Liver (tissue), 3 donors: ENCODE results near the gene AATK.

Source experiments
- GABPA ChIP-seq, 2 donors: IDR thresholded peaks in 1 of 2; conservative IDR thresholded peaks in 1 of 2; 2 replicates each; pipeline ENCODE4 v1.6.1; 2016; ENCODE audit warnings: antibody characterized with exemption in 2 of 2, mild to moderate bottlenecking in 1 of 2, moderate library complexity in 1 of 2
- RAD21 ChIP-seq, 2 donors: IDR thresholded peaks; 2 replicates each; pipeline ENCODE4 v1.6.1; 2016; ENCODE audit warnings: antibody characterized with exemption in 2 of 2, mild to moderate bottlenecking in 2 of 2
- YY1 ChIP-seq: IDR thresholded peaks from 2 replicates; pipeline ENCODE4 v1.6.1; 2016; ENCODE audit warnings: antibody characterized with exemption, mild to moderate bottlenecking
- TF ChIP-seq, protein P1 (sequence below): fragments of 150-350 bp; IDR thresholded peaks from 2 replicates; pipeline ENCODE4 v1.5.1; 2017; ENCODE audit warnings: improper control_type of control experiment, low read depth, low read length; ENCODE audit not compliant: missing input control
- TF ChIP-seq, protein P2 (sequence below): IDR thresholded peaks from 2 replicates; pipeline ENCODE4 v1.6.1; 2016; ENCODE audit warnings: antibody characterized with exemption
- donor health status: healthy.
- donor health status: healthy.

DNA sequence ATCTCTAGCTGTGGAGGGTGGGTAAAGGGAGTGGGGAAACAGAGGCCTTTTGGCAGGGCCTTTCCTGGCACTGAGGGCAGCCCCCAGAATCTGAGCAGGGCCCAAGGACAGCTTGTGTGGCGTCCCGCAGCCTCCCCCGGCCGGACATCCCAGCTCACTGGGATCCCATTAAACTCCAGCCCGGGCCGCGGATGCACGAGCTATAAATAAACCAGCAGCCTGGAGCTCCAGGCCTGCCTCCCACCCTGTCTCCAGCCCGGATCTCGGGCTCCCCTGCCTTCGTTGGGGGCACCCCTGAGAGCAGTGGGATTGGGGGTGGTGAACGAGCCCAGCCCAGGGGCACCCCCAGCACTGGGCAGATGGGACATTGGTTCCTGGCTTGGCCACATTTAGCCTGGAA is 13.8 kb upstream of the AATK start:
- TF ChIP-seq RAD21 (IDR thresholded peaks at IDR 0.05) (no peak), YY1 (no peak), GABPA (IDR thresholded peaks at IDR 0.05 in 1 of 2, conservative IDR thresholded peaks at IDR 0.05 in 1 of 2) (no peak)
- TF ChIP-seq, protein P1, sequence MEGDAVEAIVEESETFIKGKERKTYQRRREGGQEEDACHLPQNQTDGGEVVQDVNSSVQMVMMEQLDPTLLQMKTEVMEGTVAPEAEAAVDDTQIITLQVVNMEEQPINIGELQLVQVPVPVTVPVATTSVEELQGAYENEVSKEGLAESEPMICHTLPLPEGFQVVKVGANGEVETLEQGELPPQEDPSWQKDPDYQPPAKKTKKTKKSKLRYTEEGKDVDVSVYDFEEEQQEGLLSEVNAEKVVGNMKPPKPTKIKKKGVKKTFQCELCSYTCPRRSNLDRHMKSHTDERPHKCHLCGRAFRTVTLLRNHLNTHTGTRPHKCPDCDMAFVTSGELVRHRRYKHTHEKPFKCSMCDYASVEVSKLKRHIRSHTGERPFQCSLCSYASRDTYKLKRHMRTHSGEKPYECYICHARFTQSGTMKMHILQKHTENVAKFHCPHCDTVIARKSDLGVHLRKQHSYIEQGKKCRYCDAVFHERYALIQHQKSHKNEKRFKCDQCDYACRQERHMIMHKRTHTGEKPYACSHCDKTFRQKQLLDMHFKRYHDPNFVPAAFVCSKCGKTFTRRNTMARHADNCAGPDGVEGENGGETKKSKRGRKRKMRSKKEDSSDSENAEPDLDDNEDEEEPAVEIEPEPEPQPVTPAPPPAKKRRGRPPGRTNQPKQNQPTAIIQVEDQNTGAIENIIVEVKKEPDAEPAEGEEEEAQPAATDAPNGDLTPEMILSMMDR: no peak
- TF ChIP-seq, protein P2, sequence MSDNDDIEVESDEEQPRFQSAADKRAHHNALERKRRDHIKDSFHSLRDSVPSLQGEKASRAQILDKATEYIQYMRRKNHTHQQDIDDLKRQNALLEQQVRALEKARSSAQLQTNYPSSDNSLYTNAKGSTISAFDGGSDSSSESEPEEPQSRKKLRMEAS: no peak
